ENCODE results near the gene MDFIC.

GRCh38 chr7:114979803-114980507 lies 58.1 kb downstream of the MDFIC start:
- TF ChIP-seq CTCF (IDR thresholded peaks at IDR 0.05), result no peak
- no peak for TF ChIP-seq POLR2A (IDR thresholded peaks at IDR 0.05)
